Bronchial smooth muscle cell (primary cell): Measurements from ENCODE around the gene COQ10B. TPM values are rescaled to one million over a fixed set of nuclear protein-coding genes. Genes with fewer than 3 reads are reported as not detected.

ENCODE experiments used
- total RNA-seq: library from RNA; depleted of rRNA; stranded (reverse); fragments of >200 nt; gene quantifications from 2 replicates; pipeline ENCODE4 v1.2.1, GENCODE V29; 2014

Gene COQ10B
- 30.7 and 40.0 TPM in 2 replicates for total RNA-seq

DNA sequence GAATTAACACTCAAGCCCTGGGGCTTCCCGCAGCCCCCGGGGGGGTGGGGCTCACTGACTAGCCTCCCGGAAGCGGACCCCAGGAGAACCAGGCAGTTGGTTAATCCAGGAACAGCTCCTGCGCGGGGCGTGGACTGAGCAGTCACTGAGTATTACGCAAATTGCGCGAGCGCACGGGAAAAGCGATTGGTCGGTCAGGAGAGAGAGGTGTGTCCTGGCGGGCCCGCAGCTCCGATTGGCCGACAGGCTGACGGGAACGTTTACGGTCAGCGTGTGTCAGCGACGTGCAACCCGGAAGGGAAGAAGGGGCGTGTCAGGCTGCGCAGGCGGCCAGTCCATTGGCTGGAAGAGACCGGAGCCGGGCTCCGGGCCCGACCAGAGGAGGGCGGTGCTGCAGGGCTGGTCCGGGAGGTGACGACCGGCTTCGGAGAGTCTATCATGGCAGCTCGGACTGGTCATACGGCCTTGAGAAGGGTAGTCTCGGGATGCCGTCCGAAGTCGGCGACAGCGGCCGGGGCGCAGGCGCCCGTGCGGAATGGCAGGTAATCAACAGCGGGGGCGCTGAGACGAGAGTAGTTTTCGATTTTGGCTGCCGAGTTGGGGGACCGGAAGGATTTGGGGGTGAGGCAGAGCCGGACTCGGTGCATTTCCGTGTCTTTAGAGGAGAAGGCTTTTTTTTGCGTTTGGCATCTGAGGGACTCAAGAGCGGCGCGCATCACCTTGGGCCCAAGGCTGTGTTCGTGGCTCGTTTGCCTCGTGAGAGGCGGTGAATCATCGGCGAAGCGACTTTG lies at the start of gene COQ10B:
COQ10B (plus strand) TSS at position 430 of the 791 bp plus-strand sequence; CDS start at position 439, 9 bp downstream.

DNA sequence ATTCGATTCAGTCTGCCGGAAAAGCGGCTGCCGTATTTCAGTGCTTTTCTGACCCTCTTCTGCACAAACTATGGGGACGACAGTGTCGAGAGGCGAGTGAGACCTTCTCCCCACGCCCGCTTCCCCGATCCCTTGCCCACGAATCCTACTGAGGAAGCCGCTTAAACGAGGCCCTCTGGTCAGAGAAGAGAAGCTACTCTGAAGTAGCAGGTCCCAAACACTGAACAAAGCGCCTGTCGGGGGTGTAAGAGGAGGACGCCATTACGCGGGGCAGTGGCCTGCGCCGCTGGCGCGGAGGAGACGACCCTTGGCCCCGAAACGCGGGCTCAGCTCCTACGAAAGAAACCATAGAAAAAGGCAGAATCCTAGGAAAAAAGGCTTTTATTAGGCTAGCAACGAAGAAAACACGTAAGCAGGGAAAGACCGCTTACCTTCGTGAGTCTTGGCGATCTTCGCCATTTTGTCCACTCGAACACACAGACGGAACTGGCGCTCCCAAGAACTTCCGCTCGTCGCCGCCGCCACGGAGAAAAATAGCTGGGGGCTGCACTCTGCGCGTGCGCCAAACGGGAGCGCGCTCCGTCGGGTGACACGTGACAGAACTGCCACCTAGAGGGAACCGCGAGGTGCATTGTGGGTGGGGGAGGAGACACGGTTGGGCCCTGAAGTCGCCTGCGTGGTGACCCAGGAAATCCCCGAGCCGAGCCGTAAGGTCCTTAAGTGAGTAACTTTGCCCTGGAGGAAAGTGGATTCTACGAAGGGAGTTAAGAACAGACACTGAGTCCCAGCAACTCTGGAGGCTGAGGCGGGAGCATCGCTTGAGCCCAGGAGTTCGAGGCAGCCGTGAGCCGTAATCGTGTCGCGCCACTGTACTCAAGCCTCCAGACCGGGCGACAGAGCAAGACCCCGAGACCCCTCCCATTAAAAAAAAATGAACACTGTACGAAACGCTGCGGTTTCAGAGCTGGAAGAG lies 18.5 kb upstream of the COQ10B start, which contains the start of gene SF3B1:
SF3B1 (minus strand) TSS at position 488 of the 973 bp plus-strand sequence; CDS start at position 459, 29 bp downstream.

DNA sequence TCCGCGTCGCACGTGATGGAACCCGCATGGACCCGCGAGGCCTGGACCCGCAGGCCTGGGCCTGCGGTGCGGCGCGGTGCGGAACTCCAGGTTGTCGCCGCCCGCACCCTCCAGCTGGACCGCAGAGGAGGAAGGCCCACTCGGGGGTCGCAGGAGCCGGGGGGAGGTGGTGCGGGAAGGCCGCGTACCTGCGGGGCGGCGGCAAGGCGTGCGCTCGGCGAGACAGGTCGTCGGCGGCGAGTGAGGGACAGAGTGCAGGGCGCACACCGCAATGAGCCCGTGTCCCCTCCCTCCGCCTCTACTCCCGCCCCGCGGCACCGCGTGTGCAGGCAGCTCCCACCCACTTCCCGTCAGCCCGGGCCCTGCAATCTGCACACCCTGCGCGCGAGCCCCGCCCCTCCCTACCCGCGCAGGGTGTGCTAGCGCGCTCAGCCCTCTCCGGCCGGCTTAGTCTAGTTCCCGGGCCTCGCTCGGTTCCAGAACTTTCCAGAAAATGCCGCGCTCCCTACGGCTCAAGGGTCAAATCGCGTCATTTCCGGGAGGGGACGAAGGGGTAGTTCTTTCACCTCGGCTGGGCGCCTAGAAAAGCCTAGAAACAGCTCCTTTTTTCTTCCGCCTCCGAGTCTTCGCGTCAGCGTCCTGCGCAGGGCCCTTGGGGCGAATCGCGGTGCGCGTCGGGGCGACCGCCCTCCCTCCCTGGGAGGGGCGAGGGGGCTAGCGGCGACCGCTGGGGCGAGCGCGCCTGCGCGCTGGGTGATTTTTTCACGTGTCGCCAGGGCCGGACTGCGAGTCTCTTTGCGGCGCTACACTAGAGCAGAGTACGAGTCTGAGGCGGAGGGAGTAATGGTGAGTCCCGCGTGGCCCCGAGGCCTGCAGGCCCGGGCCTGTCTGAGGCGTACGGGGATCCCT lies 46.5 kb downstream of the COQ10B start, which contains the start of the genes HSPD1 and HSPE1:
HSPD1 (minus strand) TSS at position 247 of the 909 bp plus-strand sequence. CDS start 992 bp downstream, outside the sequence.
HSPE1 (plus strand) TSS at position 786 of the 909 bp plus-strand sequence; CDS start at position 844, 58 bp downstream.

DNA sequence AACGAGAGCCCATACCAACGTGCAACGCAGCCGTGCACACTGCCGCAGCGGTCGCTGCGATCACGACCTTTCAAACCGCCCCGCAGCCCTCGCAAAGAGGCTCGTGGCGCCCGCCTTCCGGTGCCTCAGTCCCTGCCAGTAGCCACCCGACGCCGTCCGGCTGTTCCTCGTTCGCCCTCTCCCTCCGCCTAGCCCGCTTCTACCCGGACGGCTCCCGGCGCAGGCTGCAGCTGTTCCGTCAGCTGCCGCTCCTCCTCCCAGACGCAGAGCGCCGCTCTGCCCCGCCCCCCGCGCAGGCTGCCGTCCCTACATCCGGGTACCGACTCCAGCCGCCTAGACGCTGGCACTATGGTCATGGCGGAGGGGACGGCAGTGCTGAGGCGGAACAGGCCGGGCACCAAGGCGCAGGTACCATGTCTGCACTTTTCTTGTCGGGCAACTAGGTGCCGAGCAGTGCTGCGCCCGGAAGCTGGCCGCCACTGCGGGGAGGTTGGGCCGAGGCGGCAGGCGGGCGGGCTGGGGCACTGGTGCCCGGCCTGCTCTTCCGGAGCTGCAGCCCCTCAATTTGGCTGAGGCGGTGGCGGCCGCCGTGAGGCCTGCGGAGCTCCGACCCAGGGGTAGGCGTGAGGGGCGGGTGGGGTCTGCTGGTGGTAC lies 62.5 kb downstream of the COQ10B start, which contains the start of gene MOB4:
MOB4 (plus strand) TSS at position 328 of the 654 bp plus-strand sequence; CDS start at position 349, 21 bp downstream.

Other genes with a start within 250 kb of the COQ10B start
- gene ANKRD44, start 142.8 kb upstream of the COQ10B start, total RNA-seq: 9.4 and 9.9 TPM in 2 replicates
- 181 and 224 TPM in 2 replicates for gene SF3B1, start 18.5 kb upstream of the COQ10B start, total RNA-seq
- gene HSPD1, start 46.3 kb downstream of the COQ10B start, total RNA-seq: 149 and 159 TPM in 2 replicates
- 55.6 and 102 TPM in 2 replicates for gene HSPE1, start 46.8 kb downstream of the COQ10B start, total RNA-seq
- gene MOB4, start 62.5 kb downstream of the COQ10B start, total RNA-seq: 18.9 and 19.8 TPM in 2 replicates
- gene RFTN2, start 222.0 kb downstream of the COQ10B start, total RNA-seq: 3.6 and 15.1 TPM in 2 replicates